Activated CD4-positive, alpha-beta T cell treated with anti-CD3 and anti-CD28 coated beads, Interleukin-2, Interleukin-6, amounts not matched to agents 100 ng/mL and 50 ng/mL, durations not matched to agents 16 hours and 8 hours (primary cell): ENCODE data around the gene RBBP7.

Source experiments
- DNase-seq: peaks from one replicate; pipeline ENCODE4 v3.0.0-alpha.2; 2020

RBBP7 gene

DNA sequence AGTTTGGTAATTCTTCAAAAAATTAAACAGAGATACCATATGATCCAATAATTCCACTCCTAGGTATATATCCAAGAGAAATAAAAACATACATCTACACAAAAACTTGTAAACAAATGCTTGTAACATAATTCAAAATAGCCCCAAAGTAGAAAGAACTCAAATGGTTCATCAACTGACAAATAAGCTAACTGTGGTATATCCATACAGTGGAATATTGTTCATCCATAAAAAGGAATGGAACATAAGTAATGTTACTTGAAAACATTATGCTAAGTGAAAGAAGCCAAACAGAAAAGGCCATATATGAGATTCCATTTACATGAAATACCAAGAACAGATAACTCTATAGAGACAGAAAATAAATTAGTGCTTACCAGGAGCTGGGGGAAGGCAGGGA is 13.4 kb downstream of the RBBP7 start:
- DNase-seq, result no peak

DNA sequence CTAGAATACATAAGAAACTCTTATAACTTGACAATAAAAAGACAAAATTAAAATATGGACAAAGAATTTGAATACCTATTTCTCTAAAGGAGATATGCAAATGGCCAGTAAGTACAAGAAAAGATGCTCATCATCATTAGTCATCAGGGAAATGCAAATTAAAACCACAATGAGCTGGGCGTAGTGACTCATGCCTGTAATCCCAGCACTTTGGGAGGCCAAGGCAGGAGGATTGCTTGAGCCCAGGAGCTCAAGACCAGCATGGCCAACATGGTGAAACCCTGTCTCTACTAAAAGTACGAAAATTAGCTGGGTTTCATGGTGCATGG is 14.1 kb downstream of the RBBP7 start:
- peak; percentile 65 for DNase-seq

DNA sequence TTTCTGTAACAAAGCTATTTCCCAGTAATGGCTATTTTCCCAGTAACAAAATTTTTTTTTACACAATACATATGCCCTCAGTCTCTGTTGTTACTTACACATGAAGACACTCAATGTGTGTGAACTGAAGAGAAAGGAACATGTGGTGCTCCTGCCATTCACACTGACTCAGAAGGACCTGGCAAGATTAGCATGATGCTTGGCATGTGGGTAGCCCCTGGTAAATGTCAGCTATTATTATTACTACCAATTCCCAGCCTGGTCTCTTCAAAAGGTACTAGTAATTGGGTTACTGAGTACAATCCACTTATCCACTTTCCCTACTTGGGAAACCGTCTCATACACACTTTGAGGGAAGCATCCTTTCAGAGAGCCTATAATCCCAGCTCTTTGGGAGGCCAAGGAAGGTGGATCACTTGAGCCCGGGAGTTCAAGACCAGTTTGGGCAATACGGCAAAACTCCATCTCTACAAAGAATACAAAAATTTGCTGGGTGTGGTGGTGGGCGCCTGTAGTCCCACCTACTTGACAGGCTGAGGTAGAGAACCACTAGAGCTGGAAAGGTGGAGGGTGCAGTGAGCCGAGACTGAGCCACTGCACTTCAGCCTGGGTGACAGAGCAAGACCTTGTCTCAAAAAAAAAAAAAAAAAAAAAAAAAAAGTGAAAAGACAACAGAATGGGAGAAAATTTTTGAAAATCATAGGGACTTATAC is 14.6 kb downstream of the RBBP7 start:
- no peak for DNase-seq

- DNase-seq, result no peak
Observed at GRCh38 chrX:16853537-16853936, 16.6 kb downstream of the RBBP7 start.

- DNase-seq, result peak; percentile 40
Observed at GRCh38 chrX:16852617-16853179, 17.5 kb downstream of the RBBP7 start.

- DNase-seq, result no peak
Observed at GRCh38 chrX:16851827-16852226, 18.3 kb downstream of the RBBP7 start.

DNA sequence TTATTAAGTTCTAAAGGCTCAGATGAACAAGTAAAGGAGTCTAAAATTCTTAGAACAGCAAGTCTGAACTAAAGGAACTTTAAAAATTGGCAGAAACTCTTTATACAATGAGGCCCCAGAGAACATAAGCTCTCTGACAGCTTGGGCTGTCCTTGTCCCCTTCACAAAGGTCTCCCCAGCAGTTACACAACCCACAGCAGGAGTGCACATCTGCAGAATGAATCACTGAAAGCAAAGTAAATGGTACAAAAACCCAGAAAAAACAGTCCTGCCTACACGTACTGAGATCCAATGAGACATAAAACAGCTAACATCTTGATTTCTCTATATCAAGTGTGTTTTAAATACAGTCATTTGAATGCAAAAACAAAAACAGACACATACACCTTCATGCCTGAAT is 18.7 kb downstream of the RBBP7 start:
- no peak for DNase-seq

DNA sequence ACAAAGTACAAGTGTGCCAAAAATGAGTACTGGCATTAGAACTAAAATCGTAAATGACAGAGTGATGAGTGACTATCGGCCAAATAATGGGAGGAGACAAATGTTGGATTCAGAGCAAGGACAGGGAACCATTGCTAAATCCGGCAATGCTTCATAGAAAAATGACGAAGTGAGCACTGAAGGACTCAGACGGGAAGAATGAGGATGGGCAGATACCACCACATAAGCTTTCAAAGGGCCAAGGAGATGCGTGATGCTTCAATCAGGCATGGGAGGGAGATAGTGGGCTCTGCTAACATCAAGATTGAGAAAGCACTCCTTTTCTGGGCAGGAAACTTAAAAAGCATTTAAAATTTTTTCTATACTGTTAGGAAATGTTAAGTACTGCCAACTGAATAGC is 21.6 kb downstream of the RBBP7 start:
- no peak for DNase-seq

GRCh38 chrX:16845686-16846085 is 24.5 kb downstream of the RBBP7 start:
- no peak for DNase-seq

- no peak for DNase-seq
Observed at GRCh38 chrX:16843208-16843909, 26.8 kb downstream of the RBBP7 start.

DNA sequence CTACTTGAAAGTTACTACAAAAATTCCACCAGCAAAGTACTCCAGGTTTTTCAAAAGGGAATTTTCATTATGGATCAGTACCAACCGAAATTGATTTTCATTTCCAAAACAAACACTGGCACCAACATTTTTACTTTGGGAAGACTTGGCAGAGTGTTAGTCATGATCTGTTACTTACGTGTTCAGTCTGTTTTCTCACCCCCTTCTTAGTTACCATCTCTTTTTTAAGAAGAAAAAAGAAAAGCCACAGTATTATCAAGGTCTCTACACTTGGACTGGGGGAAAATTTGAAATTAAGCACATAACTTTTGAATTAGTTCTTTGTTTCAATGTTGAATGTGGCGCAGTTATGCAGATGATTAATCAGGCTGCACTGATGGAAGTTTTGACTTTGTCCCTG is 27.5 kb downstream of the RBBP7 start:
- DNase-seq, result no peak

DNA sequence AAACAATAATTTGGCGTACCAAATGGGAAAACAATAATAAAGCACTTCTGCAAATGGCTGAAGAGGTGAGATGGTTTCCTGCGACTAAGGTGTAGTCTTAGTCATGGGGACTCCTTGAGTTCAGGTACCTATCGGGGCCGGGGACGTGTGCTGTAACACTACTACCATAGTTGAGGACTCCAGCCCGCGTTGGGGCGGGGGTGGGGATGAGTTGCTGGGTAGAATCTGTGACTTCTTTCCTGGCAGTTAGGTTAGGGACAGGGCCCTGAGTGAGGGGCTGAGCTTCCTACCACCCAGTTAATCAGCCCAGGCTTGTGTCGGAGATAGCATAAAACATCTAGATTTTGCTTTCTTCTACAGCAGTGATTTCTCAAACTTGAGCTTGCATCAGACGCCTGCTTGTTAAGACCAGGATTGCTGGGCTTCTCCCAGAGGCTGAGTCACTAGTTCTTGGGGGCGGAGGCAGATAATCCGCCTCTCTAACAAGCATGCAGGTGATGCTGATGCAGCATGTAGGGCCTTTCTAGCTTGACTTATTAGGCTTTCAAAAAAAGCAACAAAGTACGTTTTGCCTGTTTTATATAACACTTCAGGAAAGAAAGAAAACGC is 30.2 kb downstream of the RBBP7 start:
- no peak for DNase-seq

DNA sequence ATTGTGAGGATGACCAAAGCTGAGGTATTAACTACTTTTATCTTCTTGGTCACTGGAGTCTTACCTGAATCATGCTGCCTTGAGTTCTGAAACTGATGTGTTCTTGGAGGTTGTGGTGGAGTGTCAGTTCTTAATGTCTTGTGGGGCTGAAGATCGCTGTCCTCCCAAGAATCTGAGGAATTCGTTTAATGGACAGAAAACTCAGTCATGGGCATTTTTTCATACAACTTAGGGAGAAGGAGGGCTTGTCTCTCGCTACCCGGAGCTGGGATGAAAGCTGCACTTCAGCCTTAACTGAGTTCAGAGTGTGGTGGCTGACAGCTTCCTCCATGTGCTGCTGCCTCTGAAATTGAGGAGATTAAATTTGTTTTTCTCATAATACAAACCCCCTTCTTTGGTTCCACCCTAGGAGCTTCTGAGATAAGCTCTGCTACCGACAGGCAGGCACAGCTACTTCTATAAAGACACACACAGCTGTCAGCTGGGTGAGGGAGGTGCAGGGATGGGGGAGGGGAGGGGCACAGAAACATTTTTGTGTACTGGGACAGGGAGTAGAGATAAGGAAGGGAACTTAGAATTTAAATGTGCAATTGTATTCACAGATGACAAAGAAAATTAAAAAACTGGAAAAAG is 30.8 kb downstream of the RBBP7 start:
- no peak for DNase-seq

DNA sequence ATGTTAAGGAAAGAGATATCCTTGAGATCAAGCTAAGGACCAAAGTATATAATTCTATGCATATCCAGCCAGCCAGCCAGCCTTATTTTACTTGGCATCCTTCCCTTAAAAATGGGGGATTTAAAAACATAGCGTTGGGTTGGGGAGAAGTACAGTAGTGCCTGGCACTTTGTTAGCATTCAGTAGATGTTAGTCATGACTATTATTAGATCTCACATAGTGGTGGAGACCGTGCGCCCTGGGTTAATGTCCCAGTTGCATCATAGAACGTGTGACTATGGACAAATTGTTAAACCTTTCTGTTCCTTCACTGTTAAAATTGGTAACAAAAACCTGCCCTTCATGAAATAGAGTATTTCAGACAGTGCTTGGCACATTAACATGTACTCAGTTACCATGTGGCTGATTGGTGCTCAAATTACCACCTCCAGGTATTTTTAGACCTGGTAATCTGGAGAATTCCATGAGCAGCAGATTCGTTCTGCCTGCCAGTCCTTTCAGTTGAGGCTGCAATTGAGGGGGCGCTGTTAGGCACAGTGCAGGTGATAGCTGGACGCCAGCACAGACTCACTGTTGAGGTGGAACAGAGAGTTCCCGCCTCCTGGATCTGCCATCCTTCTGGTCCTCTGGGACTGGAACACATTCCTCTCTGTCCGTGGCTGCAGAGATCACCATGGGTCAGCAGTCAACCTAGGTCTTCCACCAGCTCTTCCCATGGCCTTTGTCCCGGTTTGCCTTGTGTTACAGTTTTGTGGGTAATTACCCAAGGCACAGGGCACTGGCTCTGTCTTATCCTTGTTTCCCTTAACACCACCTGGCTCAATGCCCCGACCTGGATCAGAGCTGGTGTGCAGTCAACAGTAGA is 31.7 kb downstream of the RBBP7 start:
- no peak for DNase-seq

GRCh38 chrX:16836371-16836770 is 33.8 kb downstream of the RBBP7 start:
- no peak for DNase-seq

GRCh38 chrX:16834806-16835205 is 35.4 kb downstream of the RBBP7 start:
- no peak for DNase-seq

DNA sequence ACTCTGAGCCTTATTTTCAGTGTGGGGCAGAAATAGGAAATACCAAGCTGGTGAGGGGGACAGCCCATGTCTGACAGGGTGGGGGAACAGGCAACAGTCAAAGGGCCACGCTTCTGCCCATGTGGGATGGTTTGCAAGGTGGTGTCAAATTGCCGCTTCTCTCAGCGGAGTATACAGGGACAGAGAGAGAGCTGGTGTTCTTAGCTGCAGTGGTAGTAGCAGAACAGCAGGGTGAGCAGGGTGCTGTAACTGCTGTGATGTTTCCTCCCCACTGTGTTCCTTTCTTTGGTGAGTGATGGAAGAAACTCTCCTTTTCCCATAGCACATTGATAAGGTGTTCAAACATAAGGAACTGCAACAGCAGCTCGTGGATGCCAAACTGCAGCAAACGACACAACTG is 37.9 kb downstream of the RBBP7 start:
- no peak for DNase-seq

GRCh38 chrX:16828124-16828908 is 41.8 kb downstream of the RBBP7 start:
- no peak for DNase-seq

- DNase-seq, result no peak
Observed at GRCh38 chrX:16827225-16827624, 42.9 kb downstream of the RBBP7 start.

DNA sequence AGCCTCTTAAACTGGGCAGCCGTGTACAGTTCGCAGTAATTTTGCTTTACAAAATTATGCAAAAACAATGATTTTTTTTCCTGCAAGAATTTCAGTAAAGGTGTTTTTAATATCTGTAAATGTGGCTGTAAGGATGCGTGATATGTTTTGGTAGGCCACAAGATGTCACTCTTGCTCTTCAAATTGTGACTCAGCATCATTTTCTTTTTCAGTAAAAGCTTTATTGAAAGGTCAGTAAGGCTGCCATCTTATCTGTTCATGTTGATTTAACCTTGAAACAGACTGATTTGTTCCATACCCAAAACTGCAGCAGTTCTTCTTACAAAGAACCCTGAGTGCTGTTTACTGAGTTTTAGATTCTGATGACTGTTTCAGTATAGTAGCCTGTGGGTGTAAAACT is 44.0 kb downstream of the RBBP7 start:
- peak; percentile 60 for DNase-seq

GRCh38 chrX:16825264-16826035 is 44.7 kb downstream of the RBBP7 start:
- DNase-seq, result peak; percentile 62
